ENCODE results near the gene CNTROB. TPM values are rescaled to one million over a fixed set of nuclear protein-coding genes. Genes with fewer than 3 reads are reported as not detected.

CNTROB gene
- total RNA-seq, 2 experiments from 2014 or later, result 66.7 to 76.5 TPM

GRCh38 chr17:7930841-7931631 is 970 bp upstream of the CNTROB start:
- DNase-seq (no peak), ATAC-seq (no peak)
- POLR2A ChIA-PET, result interaction anchor here (0.9 to 4.2 kb wide), 9 partner anchors 9 to 245 kb away, joined by 4 to 44 read pairs (median 8); partner anchors contain the start of genes NAA38 and RNF227
- peaks cover 37% of the 10 kb centered on the region for H3K36me3 Mint-ChIP-seq (ENCODE audit: low read depth)
- no peaks in the 10 kb centered on the region for H3K9me3 Mint-ChIP-seq (ENCODE audit: insufficient read depth)
- CTCF ChIA-PET, result interaction anchor here (1.0 to 9.7 kb wide), 9 partner anchors 10 to 188 kb away, joined by 3 to 128 read pairs (median 14); partner anchors contain the start of gene RNF227
- no peaks in the 10 kb centered on the region for H3K27me3 Mint-ChIP-seq (ENCODE audit: low read depth)
- peaks cover 47% of the 10 kb centered on the region for H3K4me1 Mint-ChIP-seq (ENCODE audit: low read depth)
- peak overlapping the region; percentile 95 for H3K4me3 Mint-ChIP-seq
- H3K27ac Mint-ChIP-seq, result peak overlapping the region; percentile 98

GRCh38 chr17:7932483-7932891 is 481 bp downstream of the CNTROB start:
- Mint-ChIP-seq H3K36me3 (ENCODE audit: low read depth) (peaks cover 46% of the 10 kb centered on the region), H3K4me3 (peak overlapping the region; percentile 95), H3K4me1 (ENCODE audit: low read depth) (peaks cover 52% of the 10 kb centered on the region), H3K27ac (peak overlapping the region; percentile 98), H3K27me3 (ENCODE audit: low read depth) (no peaks in the 10 kb centered on the region), H3K9me3 (ENCODE audit: insufficient read depth) (no peaks in the 10 kb centered on the region)
- DNase-seq (peak; percentile 51), ATAC-seq (peak; percentile 38)
- ChIA-PET CTCF (interaction anchor here (0.8 to 9.7 kb wide), 24 partner anchors 9 to 187 kb away, joined by 3 to 128 read pairs (median 6); partner anchors contain the start of genes NAA38 and RNF227), POLR2A (interaction anchor here (0.5 to 4.2 kb wide), 18 partner anchors 8 to 278 kb away, joined by 3 to 44 read pairs (median 4); partner anchors contain the start of genes AURKB, NAA38 and RNF227)

GRCh38 chr17:7932949-7933348 is 943 bp downstream of the CNTROB start:
- DNase-seq (peak; percentile 56), ATAC-seq (no peak)
- CTCF ChIA-PET, result interaction anchor here (0.8 to 9.7 kb wide), 24 partner anchors 8 to 124 kb away, joined by 3 to 128 read pairs (median 6); partner anchors contain the start of genes NAA38 and RNF227
- no peaks in the 10 kb centered on the region for H3K27me3 Mint-ChIP-seq (ENCODE audit: low read depth)
- H3K4me3 Mint-ChIP-seq, result peak overlapping the region; percentile 95
- no peaks in the 10 kb centered on the region for H3K9me3 Mint-ChIP-seq (ENCODE audit: insufficient read depth)
- POLR2A ChIA-PET, result interaction anchor here (0.5 to 4.2 kb wide), 14 partner anchors 7 to 278 kb away, joined by 3 to 44 read pairs (median 4); partner anchors contain the start of genes AURKB and RNF227
- H3K27ac Mint-ChIP-seq, result peak overlapping the region; percentile 98
- H3K36me3 Mint-ChIP-seq (ENCODE audit: low read depth), result peaks cover 46% of the 10 kb centered on the region
- peaks cover 52% of the 10 kb centered on the region for H3K4me1 Mint-ChIP-seq (ENCODE audit: low read depth)

GRCh38 chr17:7935859-7936258 is 3.9 kb downstream of the CNTROB start:
- ChIA-PET CTCF (interaction anchor here (1.1 to 9.7 kb wide), 5 partner anchors 9 to 73 kb away, joined by 3 to 128 read pairs (median 5); no protein-coding TSS in a partner anchor), POLR2A (interaction anchor here (0.8 kb wide), 1 partner anchor 54 kb away, joined by 3 read pairs; no protein-coding TSS in a partner anchor)
- Mint-ChIP-seq H3K27me3 (ENCODE audit: low read depth) (no peaks in the 10 kb centered on the region), H3K4me3 (no peak overlapping the region), H3K9me3 (ENCODE audit: insufficient read depth) (no peaks in the 10 kb centered on the region), H3K27ac (no peak overlapping the region), H3K36me3 (ENCODE audit: low read depth) (peaks cover 57% of the 10 kb centered on the region), H3K4me1 (ENCODE audit: low read depth) (peaks cover 38% of the 10 kb centered on the region)
- ATAC-seq, result no peak
- DNase-seq, result no peak

GRCh38 chr17:7940034-7940433 is 8.0 kb downstream of the CNTROB start:
- Mint-ChIP-seq H3K36me3 (ENCODE audit: low read depth) (peaks cover 71% of the 10 kb centered on the region), H3K27me3 (ENCODE audit: low read depth) (no peaks in the 10 kb centered on the region), H3K9me3 (ENCODE audit: insufficient read depth) (no peaks in the 10 kb centered on the region), H3K4me1 (ENCODE audit: low read depth) (peaks cover 11% of the 10 kb centered on the region), H3K27ac (no peak overlapping the region), H3K4me3 (no peak overlapping the region)
- ChIA-PET POLR2A (interaction anchor here (1.1 to 1.8 kb wide), 2 partner anchors 8 to 18 kb away, joined by 4 to 8 read pairs; partner anchors contain the start of genes CNTROB and TRAPPC1), CTCF (interaction anchor here (0.7 to 3.4 kb wide), 3 partner anchors 24 to 139 kb away, joined by 3 to 25 read pairs (median 3); partner anchors contain the start of gene RNF227)
- DNase-seq (no peak), ATAC-seq (no peak)

- Mint-ChIP-seq H3K4me1 (ENCODE audit: low read depth) (peaks cover 6% of the 10 kb centered on the region), H3K36me3 (ENCODE audit: low read depth) (peaks cover 69% of the 10 kb centered on the region), H3K9me3 (ENCODE audit: insufficient read depth) (no peaks in the 10 kb centered on the region), H3K27ac (no peak overlapping the region), H3K4me3 (no peak overlapping the region), H3K27me3 (ENCODE audit: low read depth) (no peaks in the 10 kb centered on the region)
- DNase-seq, result no peak
- POLR2A ChIA-PET, result interaction anchor here (1.1 to 1.8 kb wide), 2 partner anchors 9 to 18 kb away, joined by 4 to 8 read pairs; partner anchors contain the start of genes CNTROB and TRAPPC1
- CTCF ChIA-PET, result interaction anchor here (1.2 to 3.4 kb wide), 4 partner anchors 10 to 170 kb away, joined by 3 to 25 read pairs (median 3); no protein-coding TSS in a partner anchor
- no peak for ATAC-seq
Observed at GRCh38 chr17:7940743-7941142, 8.7 kb downstream of the CNTROB start.

GRCh38 chr17:7943291-7943690 is 11.3 kb downstream of the CNTROB start:
- H3K27ac Mint-ChIP-seq, result no peak overlapping the region
- ATAC-seq (no peak), DNase-seq (no peak)
- CTCF ChIA-PET, result interaction anchor here (1.1 to 3.2 kb wide), 4 partner anchors 9 to 117 kb away, joined by 3 to 20 read pairs (median 4); no protein-coding TSS in a partner anchor
- no peak overlapping the region for H3K4me3 Mint-ChIP-seq
- POLR2A ChIA-PET, result interaction anchor here (4.2 kb wide), 1 partner anchor 11 kb away, joined by 33 read pairs; the partner anchor contains the start of genes CNTROB and TRAPPC1
- no peaks in the 10 kb centered on the region for H3K27me3 Mint-ChIP-seq (ENCODE audit: low read depth)
- H3K4me1 Mint-ChIP-seq (ENCODE audit: low read depth), result peaks cover 2% of the 10 kb centered on the region
- no peaks in the 10 kb centered on the region for H3K9me3 Mint-ChIP-seq (ENCODE audit: insufficient read depth)
- H3K36me3 Mint-ChIP-seq (ENCODE audit: low read depth), result peaks cover 73% of the 10 kb centered on the region

- Mint-ChIP-seq H3K27ac (peak overlapping the region; percentile 46), H3K4me1 (ENCODE audit: low read depth) (peaks cover 2% of the 10 kb centered on the region), H3K36me3 (ENCODE audit: low read depth) (peaks cover 78% of the 10 kb centered on the region), H3K27me3 (ENCODE audit: low read depth) (no peaks in the 10 kb centered on the region), H3K9me3 (ENCODE audit: insufficient read depth) (no peaks in the 10 kb centered on the region), H3K4me3 (no peak overlapping the region)
- ATAC-seq (no peak), DNase-seq (no peak)
- ChIA-PET CTCF (interaction anchor here (1.1 to 3.2 kb wide), 9 partner anchors 10 to 201 kb away, joined by 3 to 20 read pairs (median 3); no protein-coding TSS in a partner anchor), POLR2A (interaction anchor here (0.5 to 4.2 kb wide), 3 partner anchors 12 to 45 kb away, joined by 3 to 33 read pairs (median 4); partner anchors contain the start of genes CNTROB, RNF227 and TRAPPC1)
Observed at GRCh38 chr17:7944326-7944725, 12.3 kb downstream of the CNTROB start.

- no peaks in the 10 kb centered on the region for H3K9me3 Mint-ChIP-seq (ENCODE audit: insufficient read depth)
Observed at GRCh38 chr17:7945651-7946050, 13.6 kb downstream of the CNTROB start.

GRCh38 chr17:7946441-7946840 is 14.4 kb downstream of the CNTROB start:
- CTCF ChIA-PET, result interaction anchor here (0.7 to 3.2 kb wide), 6 partner anchors 12 to 227 kb away, joined by 3 to 20 read pairs (median 3); partner anchors contain the start of genes CNTROB and TRAPPC1

More at GRCh38 chr17:7945651-7946050, 13.6 kb downstream of the CNTROB start:
- Mint-ChIP-seq H3K27ac (no peak overlapping the region), H3K4me3 (no peak overlapping the region), H3K36me3 (ENCODE audit: low read depth) (peaks cover 81% of the 10 kb centered on the region), H3K27me3 (ENCODE audit: low read depth) (no peaks in the 10 kb centered on the region), H3K4me1 (ENCODE audit: low read depth) (peaks cover 10% of the 10 kb centered on the region)
- ATAC-seq, result no peak
- POLR2A ChIA-PET, result interaction anchor here (1.4 to 4.2 kb wide), 2 partner anchors 13 to 30 kb away, joined by 4 to 33 read pairs; partner anchors contain the start of genes CNTROB, RNF227 and TRAPPC1
- CTCF ChIA-PET, result interaction anchor here (0.9 to 3.2 kb wide), 7 partner anchors 11 to 202 kb away, joined by 3 to 20 read pairs (median 3); no protein-coding TSS in a partner anchor
- DNase-seq, result no peak

GRCh38 chr17:7947651-7948050 is 15.6 kb downstream of the CNTROB start:
- ATAC-seq (no peak), DNase-seq (no peak)
- ChIA-PET POLR2A (interaction anchor here (1.1 kb wide), 2 partner anchors 13 to 32 kb away, joined by 3 read pairs; partner anchors contain the start of gene RNF227), CTCF (interaction anchor here (1.5 kb wide), 1 partner anchor 15 kb away, joined by 5 read pairs; the partner anchor contains the start of genes CNTROB and TRAPPC1)
- H3K27me3 Mint-ChIP-seq (ENCODE audit: low read depth), result no peaks in the 10 kb centered on the region
- H3K4me1 Mint-ChIP-seq (ENCODE audit: low read depth), result peaks cover 29% of the 10 kb centered on the region
- H3K9me3 Mint-ChIP-seq (ENCODE audit: insufficient read depth), result no peaks in the 10 kb centered on the region
- peaks cover 70% of the 10 kb centered on the region for H3K36me3 Mint-ChIP-seq (ENCODE audit: low read depth)
- peak overlapping the region; percentile 46 for H3K27ac Mint-ChIP-seq
- H3K4me3 Mint-ChIP-seq, result no peak overlapping the region

More at GRCh38 chr17:7946441-7946840, 14.4 kb downstream of the CNTROB start:
- POLR2A ChIA-PET, result interaction anchor here (4.2 kb wide), 1 partner anchor 14 kb away, joined by 33 read pairs; the partner anchor contains the start of genes CNTROB and TRAPPC1
- peaks cover 75% of the 10 kb centered on the region for H3K36me3 Mint-ChIP-seq (ENCODE audit: low read depth)
- no peaks in the 10 kb centered on the region for H3K27me3 Mint-ChIP-seq (ENCODE audit: low read depth)
- H3K9me3 Mint-ChIP-seq (ENCODE audit: insufficient read depth), result no peaks in the 10 kb centered on the region
- H3K27ac Mint-ChIP-seq, result no peak overlapping the region
- peaks cover 17% of the 10 kb centered on the region for H3K4me1 Mint-ChIP-seq (ENCODE audit: low read depth)
- no peak for DNase-seq
- no peak overlapping the region for H3K4me3 Mint-ChIP-seq
- ATAC-seq, result no peak
